HG02588 (cell line): ENCODE results near the gene PTGES3L.
"Not testable (repeated sequence)": the region's sequence is repeated elsewhere in the genome, so short reads cannot be mapped to it uniquely, and the experiment has no call there.

Experiments used
- ATAC-seq: cut with Tn5 transposase; IDR thresholded peaks from one replicate; pipeline ENCODE4 v1.9.1; 2021; ENCODE audit warnings: mild to moderate bottlenecking, moderate library complexity; ENCODE audit not compliant: unreplicated experiment

The PTGES3L gene

DNA sequence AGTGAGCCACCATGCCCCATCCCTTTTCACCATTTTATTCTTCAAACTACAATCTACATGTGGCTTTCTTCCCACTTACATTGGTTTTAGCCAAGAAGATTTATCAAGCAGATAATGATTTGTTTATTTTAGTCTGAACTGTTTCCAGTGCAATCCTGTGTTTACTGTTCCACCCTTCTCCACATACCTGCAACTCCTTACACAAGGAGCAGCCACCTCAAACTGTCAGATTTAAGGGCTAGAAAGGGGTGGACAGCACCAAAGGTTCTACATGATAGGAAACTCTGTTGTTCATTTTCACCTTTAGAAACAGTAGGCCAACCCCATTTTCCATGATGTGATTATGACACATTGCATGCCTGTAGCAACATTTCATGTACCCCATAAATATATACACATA is 2.4 kb upstream of the PTGES3L start:
- ATAC-seq = no peak

DNA sequence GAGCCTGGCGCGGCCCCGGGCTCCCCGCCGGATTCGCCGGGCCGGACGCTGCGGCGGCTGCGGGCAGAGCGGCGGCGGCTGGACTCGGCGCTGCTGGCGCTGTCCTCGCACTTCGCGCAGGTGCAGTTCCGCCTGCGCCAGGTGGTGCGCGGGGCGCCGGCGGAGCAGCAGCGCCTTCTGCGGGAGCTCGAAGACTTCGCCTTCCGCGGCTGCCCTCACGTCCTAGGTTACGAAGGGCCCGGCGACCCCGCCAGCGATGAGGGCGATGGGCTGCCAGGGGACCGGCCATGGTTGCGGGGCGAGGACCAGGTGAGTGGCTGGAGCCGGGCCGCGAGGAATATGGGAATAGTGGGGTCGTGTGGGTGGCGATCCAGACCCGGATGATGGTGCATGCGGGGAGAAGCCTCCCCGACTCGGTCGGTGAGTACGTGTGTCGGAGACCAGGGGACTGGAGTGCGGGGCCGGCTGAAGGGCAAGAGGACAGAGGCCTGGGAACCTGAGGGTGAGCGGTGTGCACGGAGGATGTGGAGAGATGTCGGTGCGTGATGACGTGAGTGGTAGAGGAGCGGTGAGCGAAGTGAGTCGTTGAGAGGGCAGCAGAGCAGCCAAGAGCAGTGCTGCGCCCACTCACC is 1.0 kb upstream of the PTGES3L start:
- ATAC-seq = peak; percentile 47

GRCh38 chr17:42980274-42980765 is 440 bp upstream of the PTGES3L start, which contains the start of gene RUNDC1:
TSS of gene RUNDC1 (plus strand) at chr17:42980565. CDS start at chr17:42980577, 12 bp downstream.
- ATAC-seq = peak; percentile 68

- not testable (repeated sequence) for ATAC-seq
Measured at GRCh38 chr17:42975701-42976100, 4.2 kb downstream of the PTGES3L start.

DNA sequence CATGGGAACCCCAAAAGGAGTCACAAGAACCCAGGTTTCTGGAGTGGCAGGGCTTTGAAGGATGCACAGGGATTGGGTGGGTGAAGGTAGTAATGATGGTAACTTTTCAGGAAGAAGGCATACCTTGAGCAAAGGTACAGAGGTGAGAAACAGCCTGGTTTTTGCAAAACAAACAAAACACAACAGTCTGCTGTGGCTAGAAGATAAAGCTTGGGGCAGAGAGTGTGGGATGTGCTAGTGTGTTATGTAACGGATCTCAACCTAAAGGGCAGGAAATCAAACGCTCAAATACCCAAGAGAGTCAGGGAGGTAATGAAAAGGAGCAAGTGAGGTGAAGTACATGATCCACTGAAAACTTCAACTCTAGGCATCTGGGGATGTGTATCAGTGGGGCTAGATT is 4.6 kb downstream of the PTGES3L start:
- no peak for ATAC-seq

DNA sequence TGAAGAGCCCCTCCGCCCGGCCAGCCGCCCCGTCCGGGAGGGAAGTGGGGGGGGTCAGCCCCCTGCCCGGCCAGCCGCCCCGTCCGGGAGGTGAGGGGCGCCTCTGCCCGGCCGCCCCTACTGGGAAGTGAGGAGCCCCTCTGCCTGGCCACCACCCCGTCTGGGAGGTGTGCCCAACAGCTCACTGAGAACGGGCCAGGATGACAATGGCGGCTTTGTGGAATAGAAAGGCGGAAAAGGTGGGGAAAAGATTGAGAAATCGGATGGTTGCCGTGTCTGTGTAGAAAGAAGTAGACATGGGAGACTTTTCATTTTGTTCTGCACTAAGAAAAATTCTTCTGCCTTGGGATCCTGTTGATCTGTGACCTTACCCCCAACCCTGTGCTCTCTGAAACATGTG is 6.6 kb downstream of the PTGES3L start:
- not testable (repeated sequence) for ATAC-seq

- no peak for ATAC-seq
Measured at GRCh38 chr17:42971589-42971988, 8.3 kb downstream of the PTGES3L start.

GRCh38 chr17:42969001-42969581 is 10.8 kb downstream of the PTGES3L start:
- ATAC-seq = no peak

DNA sequence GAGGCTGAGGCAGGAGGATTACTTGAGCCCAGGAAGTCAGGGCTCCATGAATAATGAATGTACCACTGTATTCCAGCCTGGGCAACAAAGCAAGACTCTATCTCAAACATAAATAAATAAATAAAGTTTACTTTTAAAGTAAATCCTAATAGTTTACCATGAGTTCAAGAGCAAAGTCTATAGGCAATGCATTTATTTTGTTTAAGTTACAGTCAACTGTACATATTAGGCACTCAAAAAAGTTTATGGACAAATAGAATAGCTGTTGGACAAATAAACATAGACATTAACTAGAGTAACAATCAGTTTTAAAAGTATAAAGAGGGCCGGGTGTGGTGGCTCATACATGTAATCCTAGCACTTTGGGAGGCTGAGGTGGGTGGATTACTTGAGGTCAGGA is 12.0 kb downstream of the PTGES3L start:
- ATAC-seq = no peak

DNA sequence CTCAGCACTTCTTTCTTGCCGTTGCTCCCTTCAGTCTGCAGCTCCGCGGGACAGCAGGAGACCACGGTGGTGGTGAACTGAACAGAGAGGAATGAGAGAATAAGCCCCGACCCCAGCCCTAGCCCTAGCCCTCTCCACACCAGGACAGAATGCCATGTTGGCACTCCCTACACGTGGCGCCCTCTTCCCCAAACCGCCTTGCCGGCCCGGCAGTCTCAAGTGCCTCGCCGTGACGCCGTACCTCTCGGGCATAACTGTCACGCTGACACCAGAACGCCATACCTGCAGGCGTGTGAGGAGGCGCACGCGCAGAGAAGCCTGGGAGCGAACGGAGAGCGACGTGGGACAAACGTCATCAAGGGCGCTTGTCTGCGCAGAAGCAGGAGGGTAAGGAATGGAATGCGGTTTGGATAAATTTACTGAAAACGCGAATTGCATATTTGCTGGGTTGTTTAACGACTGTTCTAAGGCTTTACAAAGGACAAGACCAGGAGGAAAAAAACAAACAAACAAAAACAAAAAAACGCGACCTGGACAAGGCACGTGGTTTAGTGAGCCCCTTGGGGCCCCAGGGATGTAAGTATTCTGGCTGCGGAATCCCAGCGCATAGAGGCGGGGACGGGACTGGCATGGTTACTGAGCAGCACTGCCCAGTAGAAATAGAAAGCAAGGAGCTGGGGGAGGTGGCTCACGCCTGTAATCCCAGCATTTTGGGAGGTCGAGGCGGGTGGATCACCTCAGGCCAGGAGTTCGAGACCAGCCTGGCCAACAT is 15.5 kb downstream of the PTGES3L start, which contains the start of gene AARSD1:
Gene AARSD1 (minus strand): TSS at position 294 of the 772 bp plus-strand sequence. CDS start 14 bp downstream, at position 280.
- ATAC-seq = peak; percentile 86

DNA sequence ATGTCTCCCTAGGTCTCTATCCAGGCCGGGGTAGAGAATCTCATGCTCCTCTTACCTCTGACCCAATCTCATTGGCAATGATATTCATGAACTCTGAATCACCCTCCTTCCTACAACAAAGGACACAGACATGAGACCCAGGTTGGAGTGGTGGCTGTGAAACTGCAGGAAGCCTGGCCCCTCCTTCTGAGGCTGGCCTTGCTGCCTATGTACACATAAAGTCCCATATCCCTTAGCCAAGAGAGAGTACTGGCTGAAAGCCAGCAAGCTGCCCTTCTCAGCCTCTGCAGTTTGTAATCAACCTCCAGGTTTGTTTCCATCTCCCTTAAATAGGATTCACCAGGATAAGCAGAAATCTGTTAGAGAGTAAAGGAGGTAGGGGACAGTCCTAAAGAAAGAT is 26.2 kb downstream of the PTGES3L start:
- ATAC-seq = no peak

DNA sequence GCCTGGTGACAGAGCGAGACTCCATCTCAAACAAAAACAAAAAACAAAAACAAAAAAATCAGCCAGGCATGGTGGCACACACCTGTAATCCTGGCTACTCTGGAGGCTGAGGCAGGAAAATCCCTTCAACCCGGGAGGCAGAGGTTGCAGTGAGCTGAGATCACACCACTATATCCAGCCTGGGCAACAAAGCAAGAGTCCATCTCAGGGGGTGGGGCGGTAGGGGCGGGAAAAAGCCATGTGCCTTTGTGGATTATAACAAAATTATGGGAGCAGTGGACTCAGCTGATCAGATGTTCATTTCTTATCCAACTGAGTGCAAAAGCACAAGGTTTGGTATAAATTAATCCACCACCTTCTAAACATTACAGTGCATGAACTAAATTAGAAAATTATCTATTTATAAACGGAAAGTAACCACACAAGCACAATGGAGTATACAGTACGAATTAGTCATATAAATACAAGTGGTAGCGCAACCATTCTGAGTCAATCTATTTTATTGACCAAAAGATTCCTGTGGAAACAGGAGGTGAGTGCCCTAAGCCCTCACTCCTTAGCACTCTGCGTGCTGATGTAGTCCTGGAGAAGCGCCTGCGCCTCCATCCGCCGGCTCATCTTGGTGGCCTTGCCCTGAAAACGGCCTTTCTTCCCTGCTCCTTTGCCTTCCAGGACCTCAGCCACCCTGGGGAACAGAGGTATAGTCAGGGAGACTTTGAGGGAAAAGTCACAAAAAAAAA is 29.7 kb downstream of the PTGES3L start:
- no peak for ATAC-seq

- no peak for ATAC-seq
Measured at GRCh38 chr17:42946812-42947211, 33.1 kb downstream of the PTGES3L start.

- ATAC-seq = no peak
Measured at GRCh38 chr17:42944211-42944610, 35.7 kb downstream of the PTGES3L start.

- ATAC-seq = no peak
Measured at GRCh38 chr17:42937712-42938596, 41.9 kb downstream of the PTGES3L start.

DNA sequence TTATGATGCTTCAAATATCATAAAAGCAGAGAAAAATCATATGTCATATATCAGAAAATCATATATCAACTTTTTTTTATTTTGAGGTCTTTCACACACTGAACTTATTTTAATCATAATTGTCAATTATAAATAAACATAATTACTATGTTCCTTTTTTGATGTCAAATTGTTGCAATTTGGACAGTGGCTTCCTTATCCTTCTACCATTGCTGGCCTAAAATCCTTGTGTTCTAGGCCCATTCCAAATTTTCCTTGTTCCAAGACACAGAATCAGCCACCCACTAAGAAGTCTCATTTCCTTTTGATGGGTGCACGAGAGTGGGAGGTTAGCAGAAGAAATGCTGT is 50.4 kb downstream of the PTGES3L start:
- no peak for ATAC-seq

GRCh38 chr17:42928714-42929496 is 51.0 kb downstream of the PTGES3L start:
- no peak for ATAC-seq

GRCh38 chr17:42924891-42925290 is 55.0 kb downstream of the PTGES3L start:
- ATAC-seq = no peak

DNA sequence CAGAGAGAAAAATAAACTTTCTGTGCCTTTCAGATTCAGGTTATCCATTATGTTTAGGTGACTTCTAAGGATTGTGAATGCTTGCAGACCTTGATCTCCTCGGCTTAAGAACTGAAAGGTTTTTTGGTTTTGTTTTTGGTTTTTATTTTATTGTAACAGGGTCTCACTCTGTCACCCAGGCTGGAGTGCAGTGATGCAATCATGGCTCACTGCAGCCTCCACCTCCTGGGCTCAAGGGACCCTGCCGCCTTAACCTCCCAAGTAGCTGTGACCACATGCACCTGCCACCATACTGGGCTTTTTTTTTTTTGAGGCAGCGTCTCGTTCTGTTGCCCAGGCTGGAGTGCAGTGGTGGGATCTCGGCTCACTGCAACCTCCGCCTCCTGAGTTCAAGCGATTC is 56.4 kb downstream of the PTGES3L start:
- not testable (repeated sequence) for ATAC-seq
